GM12878 (cell line): Measurements from ENCODE around the gene MTHFR. TPM values are rescaled to one million over a fixed set of nuclear protein-coding genes. Genes with fewer than 3 reads are reported as not detected.
A peak's percentile ranks its signal among the peaks of the same experiment; 100 is the strongest.
"Not testable (repeated sequence)": the region's sequence is repeated elsewhere in the genome, so short reads cannot be mapped to it uniquely, and the experiment has no call there.

ENCODE experiments used
- ATAC-seq: fragments of 200-7000 bp; cut with Tn5 transposase; 3 replicates; pipeline ENCODE4 v1.9.1; 2020; ENCODE audit warnings: mild to moderate bottlenecking, moderate library complexity
- BruUV-seq: library from RNA; stranded (reverse); fragments of 400-500 nt; replicated peaks from 2 replicates; lab custom pipeline; 2021; lab: Mats Ljungman, UMichigan
- CTCF ChIA-PET: fragments of 300-600 bp; sonication (Branson Sonifier 250); formaldehyde crosslinking; extraction: SDS; loops from one replicate; lab custom pipeline; 2021; ENCODE audit warnings: inconsistent platforms; lab: Yijun Ruan, JAX
- POLR2A ChIA-PET: fragments of 350-600 bp; formaldehyde crosslinking; extraction: SDS; loops from one replicate; lab custom pipeline; 2021; ENCODE audit warnings: inconsistent platforms; lab: Charles Lee
- RAD21 ChIA-PET: fragments of 300-600 bp; sonication (Branson Sonifier 250); formaldehyde crosslinking; loops from one replicate; lab custom pipeline; 2023; ENCODE audit warnings: antibody characterized with exemption; ENCODE audit not compliant: unreplicated experiment; lab: Charles Lee
- SMC1A ChIA-PET: fragments of 300-600 bp; sonication (Branson Sonifier 250); formaldehyde crosslinking; loops from one replicate; lab custom pipeline; 2023; ENCODE audit not compliant: unreplicated experiment, uncharacterized antibody; lab: Charles Lee
- DNase-seq: peaks from one replicate; pipeline ENCODE4 v3.0.0-alpha.2; 2011; ENCODE audit warnings: low read depth, low spot score
- FAIRE-seq: peaks from 3 replicates; lab custom pipeline; 2011; peaks lifted over from hg19 to GRCh38; lab: Jason Lieb, UNC
- H2AFZ ChIP-seq: 2 replicates; pipeline ENCODE4 v1.6.0; 2011; ENCODE audit warnings: low read depth, low read length, control low read depth; ENCODE audit not compliant: control insufficient read depth
- H3K27ac ChIP-seq: 2 replicates; pipeline ENCODE4 v1.5.1; 2011; ENCODE audit warnings: control low read depth; ENCODE audit not compliant: control insufficient read depth, insufficient read depth
- H3K27me3 ChIP-seq, 2 experiments: replicated peaks in 1 of 2; 2 replicates each; pipeline versions ENCODE4 v1.6.0 to v1.6.1; 2011; ENCODE audit warnings: low read length in 1 of 2; ENCODE audit not compliant: control insufficient read depth in 2 of 2, insufficient read depth in 2 of 2
- H3K36me3 ChIP-seq, 2 experiments: 2 replicates each; pipeline ENCODE4 v1.5.1; 2011; ENCODE audit warnings: low read length in 1 of 2; ENCODE audit not compliant: control insufficient read depth in 2 of 2, insufficient read depth in 2 of 2
- H3K4me1 ChIP-seq: 2 replicates; pipeline ENCODE4 v1.6.1; 2011; ENCODE audit warnings: mild to moderate bottlenecking, low read length, moderate library complexity, mixed read lengths; ENCODE audit not compliant: control insufficient read depth, insufficient read depth
- H3K4me2 ChIP-seq: 2 replicates; pipeline ENCODE4 v1.6.0; 2011; ENCODE audit warnings: control low read depth; ENCODE audit not compliant: control insufficient read depth, insufficient read depth
- H3K4me3 ChIP-seq: fragments of 200-600 bp; sonication (generic); 2 replicates; pipeline ENCODE4 v1.5.1; 2016
- H3K79me2 ChIP-seq: 2 replicates; pipeline ENCODE4 v1.6.0; 2011; ENCODE audit warnings: low read length; ENCODE audit not compliant: control insufficient read depth, insufficient read depth
- H3K9ac ChIP-seq: 2 replicates; pipeline ENCODE4 v1.8.0; 2011; ENCODE audit warnings: low read length, control low read depth, mixed read lengths; ENCODE audit not compliant: control insufficient read depth, insufficient read depth
- H3K9me3 ChIP-seq: replicated peaks from 3 replicates; pipeline ENCODE4 v1.5.1; 2011; ENCODE audit warnings: mild to moderate bottlenecking, low read length; ENCODE audit not compliant: control insufficient read depth, insufficient read depth
- H4K20me1 ChIP-seq: 2 replicates; pipeline ENCODE4 v1.6.0; 2011; ENCODE audit not compliant: control insufficient read depth, insufficient read depth
- EGR1 ChIP-seq, 2 experiments: IDR thresholded peaks; 1 replicate in 1 of 2; 2 replicates in 1 of 2; pipeline ENCODE4 v1.6.1; 2011 to 2012; ENCODE audit warnings: low read depth in 2 of 2, low read length in 2 of 2, borderline replicate concordance in 1 of 2, mild to moderate bottlenecking in 1 of 2, moderate library complexity in 1 of 2
- PML ChIP-seq: IDR thresholded peaks from 2 replicates; pipeline ENCODE4 v1.6.1; 2012; ENCODE audit warnings: low read length, inconsistent platforms
- ZBTB4 ChIP-seq: fragments of 450-650 bp; formaldehyde crosslinking; IDR thresholded peaks from 2 replicates; pipeline ENCODE4 v1.4.0; 2022; ENCODE audit warnings: mild to moderate bottlenecking, moderate library complexity
- WGBS: methylation state at CpG from one replicate; pipeline ENCODE4 v1.1.6; 2016; ENCODE audit warnings: low lambda C conversion rate; ENCODE audit not compliant: insufficient replicate concordance, insufficient coverage; ENCODE audit errors: missing lambda C conversion rate; 5-methylcytosine and 5-hydroxymethylcytosine counted together
- in situ Hi-C: fragments of 300-500 bp; cut with MboI; formaldehyde crosslinking; loops from 9 replicates; pipeline ENCODE4 v1.14.3; 2018; ENCODE audit warnings: mixed read lengths
- intact Hi-C: fragments of 100-400 bp; cut with micrococcal nuclease; formaldehyde crosslinking; loops from one replicate; pipeline ENCODE4 v1.14.2; 2022; ENCODE audit not compliant: unreplicated experiment
- polyA plus RNA-seq, 11 experiments: library from polyadenylated mRNA; depleted of rRNA in 4 of 11; unstranded in 6 of 11; stranded (reverse) in 5 of 11; fragments of >200 nt; fragmentation: Nextera tagmentation in 4 of 11; fragmentation: Illumina TruSeq in 1 of 11; extraction: Ambion mirVana in 4 of 11; extraction: Trizol in 1 of 11; gene quantifications; 1 replicate in 1 of 11; 2 replicates in 10 of 11; pipeline versions ENCODE4 v1.2.1 to v1.2.3, GENCODE V29; 2011 to 2016; ENCODE audit warnings: inconsistent platforms in 2 of 11, missing spikeins in 2 of 11, low read depth in 1 of 11
- total RNA-seq, 4 experiments: library from RNA; depleted of rRNA in 3 of 4; stranded (reverse); fragments of >200 nt in 3 of 4; fragmentation: Illumina TruSeq in 1 of 4; extraction: Trizol in 1 of 4; gene quantifications; 2 replicates each; pipeline versions ENCODE4 v1.2.1 to v1.2.3, GENCODE V29; 2013 to 2021

The MTHFR gene
- total and polyA plus RNA-seq, 10 of the 15 experiments (the other 5 are each of a cell fraction or from before 2014, with no cell fraction given), result 1.0 to 16.8 (median 9.4) TPM

GRCh38 chr1:11804666-11805421, 920 bp downstream of the MTHFR start:
- 0 out of 2 replicates have a peak, but pooled peaks have one; percentile 8 for TF ChIP-seq PML
- TF ChIP-seq EGR1 (IDR thresholded peaks at IDR 0.05; ENCODE audit: borderline replicate concordance in 1 of 2, low read depth in 2 of 2, low read length in 2 of 2), result peak in 1 of 2 experiments; percentile 62; a peak in 2 of 3 replicates
- TF ChIP-seq ZBTB4 (CRISPR knock-in tag), result no peak
- TF ChIP-seq, all 136 proteins: peak for 2
- WGBS, result 6% methylated on average over 16 of the region's 17 CpGs
- ChIA-PET CTCF (no interaction called here), POLR2A (interaction anchor here (0.5 to 0.9 kb wide), 2 partner anchors 10 to 105 kb away, joined by 3 to 4 read pairs; no protein-coding TSS in a partner anchor), SMC1A (no interaction called here), RAD21 (no interaction called here)
- Histone ChIP-seq H3K9ac (peak overlapping the region; percentile 91), H3K9me3 (no peaks in the 10 kb centered on the region), H3K36me3 (peaks cover 0 to 8% of the 10 kb centered on the region in 2 experiments; a peak in 3 of 4 replicates), H2AFZ (peak overlapping the region; percentile 82), H3K27me3 (no peaks in the 10 kb centered on the region), H3K4me2 (peak overlapping the region; percentile 100), H3K4me3 (peak overlapping the region; percentile 97), H3K79me2 (peaks cover 41% of the 10 kb centered on the region), H3K27ac (peak overlapping the region; percentile 88), H4K20me1 (no peaks in the 10 kb centered on the region), H3K4me1 (peaks cover 11% of the 10 kb centered on the region)
- intact Hi-C loops, result no loop called here
- ATAC-seq (no peak; the same call in 2 of the 3 replicates), FAIRE-seq (no peak), DNase-seq (no peak)
- in situ Hi-C loops, result no loop called here
- no TSS peak for BruUV-seq

GRCh38 chr1:11803924-11804665, 1.7 kb downstream of the MTHFR start:
- Histone ChIP-seq H3K9ac (peak overlapping the region; percentile 91; the same call in 1 of the 2 replicates), H3K27ac (peak overlapping the region; percentile 88), H3K79me2 (peaks cover 37% of the 10 kb centered on the region), H3K4me2 (peak overlapping the region; percentile 100), H3K4me3 (peak overlapping the region; percentile 97)
- ChIA-PET CTCF (interaction anchor here (1.1 to 1.4 kb wide), 2 partner anchors 20 to 122 kb away, joined by 3 read pairs; no protein-coding TSS in a partner anchor), RAD21 (interaction anchor here (1.0 to 1.6 kb wide), 6 partner anchors 11 to 163 kb away, joined by 3 to 11 read pairs (median 4); partner anchors contain the start of gene FBXO6), POLR2A (interaction anchor here (0.5 to 2.0 kb wide), 6 partner anchors 10 to 106 kb away, joined by 3 to 20 read pairs (median 4); no protein-coding TSS in a partner anchor), SMC1A (interaction anchor here (0.9 to 1.3 kb wide), 2 partner anchors 10 to 67 kb away, joined by 3 to 5 read pairs; no protein-coding TSS in a partner anchor)
- H2AFZ ChIP-seq, FAIRE-seq, H3K36me3 ChIP-seq, ATAC-seq, H3K27me3 ChIP-seq, H3K4me1 ChIP-seq, in situ Hi-C loops, H3K9me3 ChIP-seq, H4K20me1 ChIP-seq, DNase-seq, BruUV-seq, intact Hi-C loops: not testable (repeated sequence)
- WGBS, result 74% methylated on average over 9 of the region's 9 CpGs
